Epithelial cell of esophagus (primary cell): ENCODE results near the gene GHR.

Experiments used
- DNase-seq: peaks from one replicate; pipeline ENCODE4 v3.0.0; 2010; ENCODE audit warnings: low read depth
- H3K4me3 ChIP-seq: 2 replicates; pipeline ENCODE4 v1.5.1; 2011; ENCODE audit warnings: mild to moderate bottlenecking, low read length, control low read depth
- TF ChIP-seq, protein P1 (sequence below): IDR thresholded peaks from 2 replicates; pipeline ENCODE4 v1.5.1; 2011; ENCODE audit warnings: low read depth, mild to moderate bottlenecking, low read length, control low read depth, inconsistent platforms; ENCODE audit not compliant: insufficient read depth; ENCODE audit errors: missing control alignments

Gene GHR

DNA sequence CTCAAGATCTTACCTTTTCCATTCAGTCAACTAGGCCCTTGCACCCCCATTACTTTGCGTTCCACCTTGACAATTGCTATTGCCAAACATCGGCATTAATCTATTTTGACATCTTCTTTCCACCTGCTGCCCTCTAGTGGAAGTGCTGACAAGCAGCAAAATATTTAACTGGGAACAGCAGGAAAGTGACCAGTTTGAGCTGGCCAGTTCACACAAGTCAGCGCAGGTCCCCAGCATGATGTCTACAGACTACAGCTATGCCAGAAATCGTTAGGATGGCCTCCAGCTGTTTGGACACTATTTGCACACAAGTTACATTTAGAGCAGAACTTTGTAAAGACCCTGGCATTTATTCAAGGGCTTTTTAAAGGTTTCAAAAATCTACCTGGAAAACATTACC, 160.1 kb downstream of the GHR start:
- TF ChIP-seq, protein P1, sequence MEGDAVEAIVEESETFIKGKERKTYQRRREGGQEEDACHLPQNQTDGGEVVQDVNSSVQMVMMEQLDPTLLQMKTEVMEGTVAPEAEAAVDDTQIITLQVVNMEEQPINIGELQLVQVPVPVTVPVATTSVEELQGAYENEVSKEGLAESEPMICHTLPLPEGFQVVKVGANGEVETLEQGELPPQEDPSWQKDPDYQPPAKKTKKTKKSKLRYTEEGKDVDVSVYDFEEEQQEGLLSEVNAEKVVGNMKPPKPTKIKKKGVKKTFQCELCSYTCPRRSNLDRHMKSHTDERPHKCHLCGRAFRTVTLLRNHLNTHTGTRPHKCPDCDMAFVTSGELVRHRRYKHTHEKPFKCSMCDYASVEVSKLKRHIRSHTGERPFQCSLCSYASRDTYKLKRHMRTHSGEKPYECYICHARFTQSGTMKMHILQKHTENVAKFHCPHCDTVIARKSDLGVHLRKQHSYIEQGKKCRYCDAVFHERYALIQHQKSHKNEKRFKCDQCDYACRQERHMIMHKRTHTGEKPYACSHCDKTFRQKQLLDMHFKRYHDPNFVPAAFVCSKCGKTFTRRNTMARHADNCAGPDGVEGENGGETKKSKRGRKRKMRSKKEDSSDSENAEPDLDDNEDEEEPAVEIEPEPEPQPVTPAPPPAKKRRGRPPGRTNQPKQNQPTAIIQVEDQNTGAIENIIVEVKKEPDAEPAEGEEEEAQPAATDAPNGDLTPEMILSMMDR: peak; percentile 84
- peak; percentile 82 for DNase-seq
- H3K4me3 ChIP-seq: no peak overlapping the region

DNA sequence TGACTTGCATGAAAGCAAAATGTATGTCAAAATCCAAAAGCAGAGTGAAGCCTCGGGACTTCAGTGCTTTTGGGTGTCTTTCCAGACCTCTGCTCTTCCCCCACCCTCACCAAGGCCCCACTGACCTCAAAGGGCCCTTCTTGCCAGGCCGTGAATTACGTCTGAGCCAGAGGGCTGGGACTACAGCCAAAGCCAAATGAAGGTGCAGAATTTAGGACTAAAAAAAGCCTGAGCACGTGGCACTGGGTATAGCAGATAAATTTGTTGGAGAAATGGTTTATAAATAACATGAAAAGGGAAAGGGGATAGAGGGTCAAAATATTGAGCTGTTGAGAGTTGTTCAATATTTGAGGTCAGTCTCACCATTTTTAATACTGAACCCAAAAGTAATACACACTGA, 163.4 kb downstream of the GHR start:
- H3K4me3 ChIP-seq: no peak overlapping the region
- TF ChIP-seq, protein P1: no peak
- no peak for DNase-seq

DNA sequence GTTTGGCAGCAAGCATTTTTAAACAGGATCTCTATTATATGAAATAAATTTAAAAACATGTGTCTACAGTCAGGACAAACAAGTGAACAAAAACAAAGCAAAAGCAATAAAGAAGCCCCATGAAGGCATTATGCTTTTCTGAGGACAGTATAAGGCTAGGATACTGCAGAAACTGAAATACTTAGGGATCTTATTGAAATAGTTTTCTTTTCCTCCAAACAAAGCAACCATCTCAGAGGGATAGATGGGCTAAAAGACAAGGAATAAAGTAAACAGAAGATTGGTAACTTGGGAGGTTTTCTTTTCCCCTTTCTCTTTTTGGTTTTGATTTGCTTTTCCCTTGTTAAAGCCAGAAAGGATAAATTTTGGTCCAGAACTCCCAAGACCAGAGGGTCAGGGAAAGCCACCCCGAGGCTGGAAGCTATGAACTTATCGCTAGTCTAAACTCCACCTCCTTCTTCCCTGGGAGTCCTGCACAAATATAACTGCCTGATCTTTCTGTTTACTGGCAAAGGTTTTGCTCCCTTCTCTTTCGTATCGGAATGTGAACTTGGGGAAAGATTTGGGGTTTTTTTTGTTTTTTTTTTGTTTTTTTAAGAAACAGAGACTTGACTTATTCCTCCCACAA, 164.0 kb downstream of the GHR start:
- H3K4me3 ChIP-seq: no peak overlapping the region
- TF ChIP-seq, protein P1: no peak
- no peak for DNase-seq

DNA sequence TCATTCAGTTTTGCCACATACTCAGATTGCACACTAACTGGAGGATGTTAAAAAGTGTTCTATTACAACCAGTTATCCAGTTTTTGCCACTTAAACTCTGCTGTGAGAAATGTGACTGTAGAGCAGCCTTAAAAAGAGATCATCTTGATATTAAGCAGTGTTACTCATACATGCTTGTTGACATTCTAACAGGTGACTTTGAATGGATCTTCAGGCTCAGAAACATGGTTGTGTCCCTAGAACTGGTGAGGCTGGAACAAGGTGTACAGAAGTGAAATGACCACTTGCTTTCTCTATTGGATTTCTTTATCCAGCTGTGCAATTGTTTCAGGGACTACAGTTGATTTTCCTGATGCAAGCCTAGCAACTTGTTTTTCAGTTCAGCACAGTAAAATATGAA, 167.3 kb downstream of the GHR start:
- TF ChIP-seq, protein P1: no peak

DNA sequence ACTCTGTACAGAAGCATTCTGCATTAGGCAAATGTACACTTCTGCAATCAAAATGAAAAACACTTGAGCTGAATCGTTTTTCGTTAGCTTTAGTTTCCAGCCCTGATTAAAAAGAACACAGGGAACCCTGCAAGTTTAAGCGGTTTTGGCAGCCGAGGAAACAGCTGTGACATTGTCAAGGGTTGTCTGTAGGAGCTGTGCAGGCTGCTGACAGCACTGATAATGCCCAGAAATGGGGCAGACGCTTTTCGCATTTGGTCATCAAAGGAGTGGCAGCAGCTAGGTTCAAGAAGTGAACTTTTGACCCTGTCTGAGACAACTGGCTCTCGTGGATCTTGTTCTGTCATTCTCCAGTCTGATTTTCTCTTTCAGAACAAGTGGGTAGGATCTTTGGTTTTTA, 167.8 kb downstream of the GHR start:
- no peak for DNase-seq
- TF ChIP-seq, protein P1: no peak
- H3K4me3 ChIP-seq: no peak overlapping the region

More for the DNA sequence above, 167.3 kb downstream of the GHR start:
- no peak overlapping the region for H3K4me3 ChIP-seq
- DNase-seq: no peak

DNA sequence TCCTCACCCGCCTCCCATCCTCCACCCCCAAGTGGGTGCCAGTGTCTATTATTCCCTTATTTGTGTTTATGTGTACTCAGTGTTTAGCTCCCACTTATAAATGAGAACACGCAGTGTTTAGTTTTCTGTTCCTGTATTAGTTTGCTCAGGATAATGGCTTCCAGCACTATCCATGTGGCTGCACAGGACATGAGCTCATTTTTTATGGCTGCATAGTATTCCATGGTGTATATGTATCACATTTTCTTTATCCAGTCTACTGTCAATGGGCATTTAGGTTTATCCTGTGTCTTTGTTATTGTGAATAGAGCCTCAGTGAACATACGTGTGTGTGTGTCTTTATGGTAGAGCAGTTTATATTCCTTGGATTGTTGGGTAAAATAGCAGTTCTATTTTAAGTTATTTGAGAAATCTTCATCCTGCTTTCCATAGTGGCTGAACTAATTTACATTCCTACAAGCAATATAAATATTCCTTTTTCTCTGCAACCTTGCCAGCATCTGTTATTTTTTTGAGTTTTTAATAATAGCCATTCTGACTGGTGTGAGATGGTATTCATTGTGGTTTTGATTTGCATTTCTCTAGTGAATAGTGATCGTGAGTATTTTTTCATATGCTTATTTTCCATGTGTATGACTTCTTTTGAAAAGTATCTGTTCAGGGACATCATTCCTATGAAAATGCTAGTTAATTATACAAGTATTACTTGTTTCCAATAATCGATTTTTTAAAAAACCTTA, 169.3 kb downstream of the GHR start:
- DNase-seq: no peak
- no peak overlapping the region for H3K4me3 ChIP-seq
- TF ChIP-seq, protein P1: no peak

DNA sequence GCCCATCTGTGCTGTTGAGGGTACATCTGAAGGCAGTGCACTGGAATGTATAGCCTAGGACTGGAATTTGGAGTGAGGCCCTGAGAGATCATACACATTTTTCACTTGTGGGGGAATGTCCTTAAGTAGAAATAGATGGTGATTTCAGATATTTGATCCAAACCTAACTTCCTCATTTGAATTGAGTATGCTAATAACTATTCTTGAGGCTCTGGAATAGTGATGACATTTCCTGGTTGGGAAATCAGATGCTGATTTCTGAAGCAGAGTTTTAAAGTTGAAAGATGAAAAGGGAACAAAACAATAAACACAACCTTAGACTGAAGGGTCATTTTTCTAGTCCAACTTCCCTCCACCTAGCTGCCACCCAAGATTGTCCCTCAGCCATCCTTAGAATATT, 170.4 kb downstream of the GHR start:
- TF ChIP-seq, protein P1: no peak
- DNase-seq: no peak

More for the DNA sequence above, 170.4 kb downstream of the GHR start:
- no peak overlapping the region for H3K4me3 ChIP-seq
